ENCODE measurements around the gene BUB1B.

The BUB1B gene

DNA sequence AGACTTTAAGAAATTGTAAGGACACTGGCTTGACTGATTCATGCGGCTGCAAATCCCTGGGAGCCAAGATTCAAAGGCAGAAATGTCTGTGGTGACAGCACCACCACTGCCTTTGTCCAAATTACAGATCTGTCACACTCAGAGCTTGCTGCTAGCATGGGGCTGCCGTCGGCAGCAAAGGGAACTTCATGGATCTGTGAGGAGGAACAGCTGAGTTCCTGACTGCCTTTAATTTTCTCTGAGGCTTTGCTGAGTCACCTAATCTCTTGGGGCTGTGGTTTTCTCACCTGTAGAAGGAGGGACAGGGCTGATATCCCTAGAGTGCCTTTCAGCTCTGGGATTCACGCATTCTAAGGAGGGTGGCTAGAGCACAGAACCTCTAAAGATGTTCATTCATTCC, 73.9 kb downstream of the BUB1B start:
- no peak overlapping the region for H3K9ac ChIP-seq (ENCODE audit: low read length)
- H3K9me3 ChIP-seq (ENCODE audit: insufficient read depth, low read length), result no peaks in the 10 kb centered on the region
- H3K4me1 ChIP-seq (ENCODE audit: low read length), result peaks cover 19% of the 10 kb centered on the region
- H3K27me3 ChIP-seq (ENCODE audit: low read depth, low read length), result no peaks in the 10 kb centered on the region
- peaks cover 27% of the 10 kb centered on the region for H3K36me3 ChIP-seq (replicated peaks; ENCODE audit: low read depth, low read length)
- H3K79me2 ChIP-seq (ENCODE audit: low read length), result no peaks in the 10 kb centered on the region
- no peak overlapping the region for H3K4me2 ChIP-seq (ENCODE audit: low read length)
- no peaks in the 10 kb centered on the region for H4K20me1 ChIP-seq (ENCODE audit: insufficient read depth, low read length)
- no peak overlapping the region for H3K4me3 ChIP-seq (ENCODE audit: low read length)
- H2AFZ ChIP-seq (ENCODE audit: low read depth, low read length), result no peak overlapping the region
- no peak overlapping the region for H3K27ac ChIP-seq (ENCODE audit: low read length)
- TF ChIP-seq, protein P1, sequence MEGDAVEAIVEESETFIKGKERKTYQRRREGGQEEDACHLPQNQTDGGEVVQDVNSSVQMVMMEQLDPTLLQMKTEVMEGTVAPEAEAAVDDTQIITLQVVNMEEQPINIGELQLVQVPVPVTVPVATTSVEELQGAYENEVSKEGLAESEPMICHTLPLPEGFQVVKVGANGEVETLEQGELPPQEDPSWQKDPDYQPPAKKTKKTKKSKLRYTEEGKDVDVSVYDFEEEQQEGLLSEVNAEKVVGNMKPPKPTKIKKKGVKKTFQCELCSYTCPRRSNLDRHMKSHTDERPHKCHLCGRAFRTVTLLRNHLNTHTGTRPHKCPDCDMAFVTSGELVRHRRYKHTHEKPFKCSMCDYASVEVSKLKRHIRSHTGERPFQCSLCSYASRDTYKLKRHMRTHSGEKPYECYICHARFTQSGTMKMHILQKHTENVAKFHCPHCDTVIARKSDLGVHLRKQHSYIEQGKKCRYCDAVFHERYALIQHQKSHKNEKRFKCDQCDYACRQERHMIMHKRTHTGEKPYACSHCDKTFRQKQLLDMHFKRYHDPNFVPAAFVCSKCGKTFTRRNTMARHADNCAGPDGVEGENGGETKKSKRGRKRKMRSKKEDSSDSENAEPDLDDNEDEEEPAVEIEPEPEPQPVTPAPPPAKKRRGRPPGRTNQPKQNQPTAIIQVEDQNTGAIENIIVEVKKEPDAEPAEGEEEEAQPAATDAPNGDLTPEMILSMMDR (IDR thresholded peaks at IDR 0.05; ENCODE audit: low read depth, low read length), result no peak
- no peak for TF ChIP-seq EZH2phosphoT487 (IDR thresholded peaks at IDR 0.05; ENCODE audit: low read depth)

DNA sequence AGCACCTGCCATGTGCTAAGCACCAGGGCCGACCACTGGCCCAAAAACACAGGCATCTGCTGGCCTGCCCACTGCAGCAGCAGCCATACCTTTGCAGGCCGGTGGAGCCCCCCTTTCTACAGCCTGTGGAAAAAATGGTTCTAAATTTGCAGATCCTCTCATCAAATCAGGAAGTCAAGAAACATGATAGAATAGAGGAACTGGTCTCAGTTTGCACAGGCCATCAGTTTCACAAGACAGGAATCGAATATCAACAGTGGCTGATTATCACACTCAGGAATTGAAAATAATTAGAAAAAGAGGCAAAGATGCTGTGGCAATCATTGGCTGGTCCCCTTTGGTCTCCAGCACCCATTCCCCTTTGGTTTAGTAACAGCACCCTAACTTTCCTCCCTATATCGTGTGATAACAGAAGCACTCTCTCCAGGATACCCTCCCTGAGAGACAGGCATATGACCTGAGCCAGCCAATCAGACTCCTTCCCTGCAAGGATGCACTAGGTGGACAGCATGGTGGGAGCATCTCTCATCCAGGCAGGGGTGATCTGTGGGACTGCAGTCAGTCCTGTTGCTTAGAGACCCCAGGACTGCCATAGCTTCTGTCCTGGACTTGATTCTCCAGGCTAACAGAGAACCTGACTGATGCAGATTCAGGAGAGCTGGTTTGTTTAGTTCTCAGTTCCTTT, 74.5 kb downstream of the BUB1B start:
- Histone ChIP-seq H3K36me3 (replicated peaks; ENCODE audit: low read depth, low read length) (peaks cover 24% of the 10 kb centered on the region), H3K27ac (ENCODE audit: low read length) (no peak overlapping the region), H2AFZ (ENCODE audit: low read depth, low read length) (no peak overlapping the region), H3K9ac (ENCODE audit: low read length) (no peak overlapping the region), H3K9me3 (ENCODE audit: insufficient read depth, low read length) (no peaks in the 10 kb centered on the region), H3K4me3 (ENCODE audit: low read length) (no peak overlapping the region), H4K20me1 (ENCODE audit: insufficient read depth, low read length) (no peaks in the 10 kb centered on the region), H3K27me3 (ENCODE audit: low read depth, low read length) (no peaks in the 10 kb centered on the region), H3K79me2 (ENCODE audit: low read length) (no peaks in the 10 kb centered on the region), H3K4me1 (ENCODE audit: low read length) (peaks cover 19% of the 10 kb centered on the region), H3K4me2 (ENCODE audit: low read length) (no peak overlapping the region)
- TF ChIP-seq, protein P1 (IDR thresholded peaks at IDR 0.05; ENCODE audit: low read depth, low read length), result no peak
- no peak for TF ChIP-seq EZH2phosphoT487 (IDR thresholded peaks at IDR 0.05; ENCODE audit: low read depth)

DNA sequence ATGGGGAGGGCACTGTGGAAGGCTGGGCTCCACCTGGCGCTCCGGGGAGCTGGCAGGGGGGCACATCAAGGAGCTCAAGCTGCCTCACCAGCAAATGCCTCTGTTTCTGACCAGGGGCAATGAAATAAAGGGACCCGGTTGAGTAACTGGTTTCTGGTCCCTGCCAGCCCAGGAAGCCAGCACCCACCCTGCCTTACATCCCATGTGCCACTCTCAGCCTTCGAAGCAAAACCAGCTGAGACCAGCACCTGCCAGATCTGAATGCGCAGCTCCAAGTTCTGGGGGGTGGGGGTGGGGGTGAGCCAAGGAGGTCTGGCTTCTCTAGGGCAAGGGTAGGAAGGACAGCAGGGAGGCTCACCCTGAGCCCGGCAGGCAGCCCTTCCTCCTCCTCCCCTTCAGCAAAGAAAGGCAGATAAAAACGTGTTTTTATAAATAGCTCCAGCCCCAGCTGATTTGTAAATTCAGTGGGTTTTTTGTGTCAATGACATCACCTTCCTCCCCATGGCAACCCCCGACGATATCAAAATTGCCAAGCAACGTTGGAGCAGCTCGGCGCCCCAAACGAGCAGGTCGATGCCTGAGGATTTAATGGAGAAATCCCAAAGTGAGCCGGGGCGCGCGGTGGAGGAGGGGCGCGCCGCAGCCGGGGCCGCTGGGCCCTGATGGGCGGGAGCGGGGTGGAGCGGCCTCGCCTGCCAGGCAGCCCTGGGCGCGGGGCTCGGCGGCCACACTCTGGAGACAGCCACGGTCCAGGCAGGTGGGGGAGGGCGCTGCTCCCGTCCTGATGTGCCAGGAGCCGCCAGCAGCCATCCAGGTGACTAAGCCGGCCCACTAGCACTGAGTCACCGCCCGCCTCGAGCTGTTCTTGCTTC, 77.9 kb downstream of the BUB1B start, which contains the start of gene PAK6:
TSS of gene PAK6 (plus strand) at position 532 of the 872 bp plus-strand sequence. CDS start 25,723 bp downstream, outside the sequence.
- Histone ChIP-seq H3K27ac (ENCODE audit: low read length) (no peak within 1 kb of the TSS), H3K4me3 (ENCODE audit: low read length) (peak within 1 kb of the TSS; percentile 70)
- TF ChIP-seq, protein P1 (IDR thresholded peaks at IDR 0.05; ENCODE audit: low read depth, low read length), result no peak
- TF ChIP-seq EZH2phosphoT487 (IDR thresholded peaks at IDR 0.05; ENCODE audit: low read depth), result no peak

DNA sequence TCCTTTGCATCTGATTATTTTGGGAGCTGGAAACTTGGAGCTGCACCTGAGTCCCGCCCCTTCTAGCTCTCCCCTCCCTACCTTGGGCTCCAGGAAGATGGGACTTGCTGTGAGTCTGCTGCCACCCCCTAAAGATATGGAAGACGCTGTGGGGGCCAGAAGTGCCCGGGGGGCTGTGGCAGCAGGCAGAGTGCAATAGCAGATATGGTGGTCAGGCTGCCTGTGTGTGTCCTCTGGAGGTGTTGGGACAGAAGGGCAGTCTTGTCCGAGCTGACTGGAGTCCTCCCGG, 78.5 kb downstream of the BUB1B start:
- peaks cover 18% of the 10 kb centered on the region for H3K4me1 ChIP-seq (ENCODE audit: low read length)
- peak overlapping the region; percentile 84 for H3K4me2 ChIP-seq (ENCODE audit: low read length)
- no peaks in the 10 kb centered on the region for H4K20me1 ChIP-seq (ENCODE audit: insufficient read depth, low read length)
- no peak overlapping the region for H3K27ac ChIP-seq (ENCODE audit: low read length)
- H3K36me3 ChIP-seq (replicated peaks; ENCODE audit: low read depth, low read length), result peaks cover 2% of the 10 kb centered on the region
- H3K9me3 ChIP-seq (ENCODE audit: insufficient read depth, low read length), result no peaks in the 10 kb centered on the region
- peak overlapping the region; percentile 70 for H3K4me3 ChIP-seq (ENCODE audit: low read length)
- no peak overlapping the region for H3K9ac ChIP-seq (ENCODE audit: low read length)
- no peak overlapping the region for H2AFZ ChIP-seq (ENCODE audit: low read depth, low read length)
- no peaks in the 10 kb centered on the region for H3K27me3 ChIP-seq (ENCODE audit: low read depth, low read length)
- TF ChIP-seq, protein P1 (IDR thresholded peaks at IDR 0.05; ENCODE audit: low read depth, low read length), result no peak
- TF ChIP-seq EZH2phosphoT487 (IDR thresholded peaks at IDR 0.05; ENCODE audit: low read depth), result no peak
- no peaks in the 10 kb centered on the region for H3K79me2 ChIP-seq (ENCODE audit: low read length)

More for the DNA sequence above, 77.9 kb downstream of the BUB1B start, which contains the start of gene PAK6:
- Histone ChIP-seq H3K9ac (ENCODE audit: low read length) (peak within 1 kb of the TSS; percentile 24; the same call in 1 of the 2 replicates), H3K9me3 (ENCODE audit: insufficient read depth, low read length) (no peaks in the 10 kb centered on the region), H2AFZ (ENCODE audit: low read depth, low read length) (no peak within 1 kb of the TSS), H3K4me2 (ENCODE audit: low read length) (peak within 1 kb of the TSS; percentile 84), H3K4me1 (ENCODE audit: low read length) (peaks cover 19% of the 10 kb centered on the region), H3K36me3 (replicated peaks; ENCODE audit: low read depth, low read length) (peaks cover 7% of the 10 kb centered on the region), H3K79me2 (ENCODE audit: low read length) (no peaks in the 10 kb centered on the region), H4K20me1 (ENCODE audit: insufficient read depth, low read length) (no peaks in the 10 kb centered on the region), H3K27me3 (ENCODE audit: low read depth, low read length) (no peaks in the 10 kb centered on the region)
